ENCODE results near the gene VAMP4. TPM values are rescaled to one million over a fixed set of nuclear protein-coding genes. Genes with fewer than 3 reads are reported as not detected.

VAMP4 gene
- polyA plus RNA-seq, 1 of the 3 experiments (the other 2 are of a cell fraction): 2.5 TPM

GRCh38 chr1:171763764-171764163, 21.9 kb upstream of the VAMP4 start (continued):
- TF ChIP-seq, protein P1, sequence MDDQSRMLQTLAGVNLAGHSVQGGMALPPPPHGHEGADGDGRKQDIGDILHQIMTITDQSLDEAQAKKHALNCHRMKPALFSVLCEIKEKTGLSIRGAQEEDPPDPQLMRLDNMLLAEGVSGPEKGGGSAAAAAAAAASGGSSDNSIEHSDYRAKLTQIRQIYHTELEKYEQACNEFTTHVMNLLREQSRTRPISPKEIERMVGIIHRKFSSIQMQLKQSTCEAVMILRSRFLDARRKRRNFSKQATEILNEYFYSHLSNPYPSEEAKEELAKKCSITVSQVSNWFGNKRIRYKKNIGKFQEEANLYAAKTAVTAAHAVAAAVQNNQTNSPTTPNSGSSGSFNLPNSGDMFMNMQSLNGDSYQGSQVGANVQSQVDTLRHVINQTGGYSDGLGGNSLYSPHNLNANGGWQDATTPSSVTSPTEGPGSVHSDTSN (IDR thresholded peaks at IDR 0.05): no peak
- TF ChIP-seq MXI1 (IDR thresholded peaks at IDR 0.05; ENCODE audit: low read depth, low read length) (no peak), GATA2 (CRISPR knock-in tag; IDR thresholded peaks at IDR 0.05) (no peak), GABPA (IDR thresholded peaks at IDR 0.05; ENCODE audit: low read depth) (no peak)

DNA sequence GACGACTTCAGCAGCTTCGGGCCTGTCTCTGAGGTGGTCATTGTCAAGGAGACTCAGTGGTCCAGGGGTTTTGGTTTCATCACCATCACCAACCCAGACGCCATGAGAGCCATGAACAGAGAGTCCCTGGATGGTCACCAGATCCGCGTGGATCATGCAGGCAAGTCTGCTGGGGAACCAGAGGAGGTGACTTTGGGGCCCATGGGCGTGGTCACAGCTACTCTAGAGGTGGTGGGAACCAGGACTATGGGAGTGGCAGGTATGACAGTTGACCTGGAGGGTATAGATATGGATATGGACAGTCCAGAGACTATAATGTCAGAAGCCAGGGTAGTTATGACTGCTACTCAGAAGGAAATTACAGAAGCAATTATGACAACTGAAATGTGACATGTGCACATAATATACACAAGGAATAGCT, 20.3 kb upstream of the VAMP4 start:
- CTCF ChIA-PET: interaction anchor here (1.0 to 1.1 kb wide), 2 partner anchors 11 to 46 kb away, joined by 3 to 4 read pairs; no protein-coding TSS in a partner anchor
- Histone ChIP-seq H3K4me1 (ENCODE audit: control insufficient read depth in 1 of 2, insufficient read depth in 2 of 2, low read depth in 1 of 2, low read length in 1 of 2) (no peaks in the 10 kb centered on the region), H3F3A (replicated peaks; ENCODE audit: insufficient read depth) (no peaks in the 10 kb centered on the region), H2AFZ (ENCODE audit: low read depth) (no peak overlapping the region), H3K4me3 (ENCODE audit: low read depth in 2 of 2, low read length in 1 of 2) (no peak overlapping the region), H3K27me3 (ENCODE audit: insufficient read depth) (no peaks in the 10 kb centered on the region; the same call in 1 of the 2 replicates), H3K9me2 (no peaks in the 10 kb centered on the region), H3K4me2 (no peak overlapping the region), H3K9me3 (no peaks in the 10 kb centered on the region), H3K27ac (ENCODE audit: low read depth in 2 of 2, low read length in 1 of 2) (no peak overlapping the region), H3K9ac (no peak overlapping the region), H3K36me3 (replicated peaks in 1 of 2; ENCODE audit: control insufficient read depth in 1 of 2, insufficient read depth in 2 of 2, low read length in 1 of 2) (no peaks in the 10 kb centered on the region), H3K79me2 (ENCODE audit: insufficient read depth) (no peaks in the 10 kb centered on the region), H4K20me1 (ENCODE audit: insufficient read depth) (no peaks in the 10 kb centered on the region)
- no peak for DNase-seq
- TF ChIP-seq MXI1 (IDR thresholded peaks at IDR 0.05; ENCODE audit: low read depth, low read length): no peak
- TF ChIP-seq FOXJ3 (CRISPR knock-in tag; IDR thresholded peaks at IDR 0.05): no peak
- TF ChIP-seq RAD21 (IDR thresholded peaks at IDR 0.05; ENCODE audit: low read length): no peak
- TF ChIP-seq POLR2AphosphoS5 (IDR thresholded peaks at IDR 0.05; ENCODE audit: low read depth, low read length): no peak
- no peak for TF ChIP-seq SMC3 (IDR thresholded peaks at IDR 0.05; ENCODE audit: low read depth, low read length)
- TF ChIP-seq CHD2 (IDR thresholded peaks at IDR 0.05; ENCODE audit: low read length, partially characterized antibody): no peak
- no peak for TF ChIP-seq USF1 (IDR thresholded peaks at IDR 0.05; ENCODE audit: borderline replicate concordance, low read depth)
- TF ChIP-seq RFX5 (IDR thresholded peaks at IDR 0.05; ENCODE audit: low read length): no peak
- no peak for TF ChIP-seq CTCF (IDR thresholded peaks at IDR 0.05)
- no peak for TF ChIP-seq USF2 (IDR thresholded peaks at IDR 0.05; ENCODE audit: borderline replicate concordance, low read depth, low read length)
- TF ChIP-seq RCOR1 (IDR thresholded peaks at IDR 0.05; ENCODE audit: low read length): no peak
- TF ChIP-seq, protein P2, sequence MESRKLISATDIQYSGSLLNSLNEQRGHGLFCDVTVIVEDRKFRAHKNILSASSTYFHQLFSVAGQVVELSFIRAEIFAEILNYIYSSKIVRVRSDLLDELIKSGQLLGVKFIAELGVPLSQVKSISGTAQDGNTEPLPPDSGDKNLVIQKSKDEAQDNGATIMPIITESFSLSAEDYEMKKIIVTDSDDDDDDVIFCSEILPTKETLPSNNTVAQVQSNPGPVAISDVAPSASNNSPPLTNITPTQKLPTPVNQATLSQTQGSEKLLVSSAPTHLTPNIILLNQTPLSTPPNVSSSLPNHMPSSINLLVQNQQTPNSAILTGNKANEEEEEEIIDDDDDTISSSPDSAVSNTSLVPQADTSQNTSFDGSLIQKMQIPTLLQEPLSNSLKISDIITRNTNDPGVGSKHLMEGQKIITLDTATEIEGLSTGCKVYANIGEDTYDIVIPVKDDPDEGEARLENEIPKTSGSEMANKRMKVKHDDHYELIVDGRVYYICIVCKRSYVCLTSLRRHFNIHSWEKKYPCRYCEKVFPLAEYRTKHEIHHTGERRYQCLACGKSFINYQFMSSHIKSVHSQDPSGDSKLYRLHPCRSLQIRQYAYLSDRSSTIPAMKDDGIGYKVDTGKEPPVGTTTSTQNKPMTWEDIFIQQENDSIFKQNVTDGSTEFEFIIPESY (IDR thresholded peaks at IDR 0.05; ENCODE audit: borderline replicate concordance, low read depth): no peak
- POLR2A ChIA-PET: no interaction called here
- WGBS (ENCODE audit: low lambda C conversion rate): 55% methylated on average over 6 of the region's 6 CpGs
